GM18868 (cell line): ENCODE results near the gene MACROH2A1.

Experiments used
- ATAC-seq: cut with Tn5 transposase; IDR thresholded peaks from one replicate; pipeline ENCODE4 v1.9.1; 2021; ENCODE audit warnings: mild to moderate bottlenecking, moderate library complexity; ENCODE audit not compliant: unreplicated experiment

The MACROH2A1 gene

DNA sequence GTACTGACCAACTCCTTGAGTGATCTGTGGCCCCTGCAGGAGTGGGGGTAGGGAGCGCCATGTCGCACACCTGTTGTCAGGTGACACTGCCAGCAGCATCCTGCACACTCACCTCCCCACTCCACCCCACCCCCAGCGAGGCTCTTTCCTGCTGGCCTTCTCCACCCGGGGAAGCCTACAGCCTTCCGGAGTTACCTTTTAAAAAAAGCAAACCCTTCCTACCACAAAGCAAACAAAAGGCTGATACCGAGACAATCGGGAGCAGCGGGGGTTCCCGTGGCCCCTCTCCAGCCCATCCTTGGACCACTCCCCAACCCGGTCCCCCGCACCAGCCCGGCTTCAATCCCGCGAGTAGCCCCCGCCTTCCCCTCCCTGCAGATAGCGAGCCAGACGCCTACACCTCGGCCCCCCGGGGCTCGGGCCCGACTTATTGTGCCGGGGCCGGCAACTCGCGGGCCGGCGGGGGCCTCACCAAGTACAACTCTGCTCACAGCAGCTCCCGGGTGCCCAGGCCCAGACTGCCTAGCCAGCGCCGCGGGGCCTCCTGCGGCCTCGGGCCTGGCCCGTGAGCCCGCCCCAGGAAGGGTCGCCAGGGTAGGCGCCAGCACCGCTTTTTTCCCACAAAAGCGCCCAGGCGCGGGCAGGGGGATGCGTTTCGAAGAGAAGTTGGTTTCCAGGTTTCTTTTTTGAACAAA, 724 bp downstream of the MACROH2A1 start:
- ATAC-seq, result peak; percentile 30

- no peak for ATAC-seq
Measured at GRCh38 chr5:135397084-135397483, 1.9 kb downstream of the MACROH2A1 start.

DNA sequence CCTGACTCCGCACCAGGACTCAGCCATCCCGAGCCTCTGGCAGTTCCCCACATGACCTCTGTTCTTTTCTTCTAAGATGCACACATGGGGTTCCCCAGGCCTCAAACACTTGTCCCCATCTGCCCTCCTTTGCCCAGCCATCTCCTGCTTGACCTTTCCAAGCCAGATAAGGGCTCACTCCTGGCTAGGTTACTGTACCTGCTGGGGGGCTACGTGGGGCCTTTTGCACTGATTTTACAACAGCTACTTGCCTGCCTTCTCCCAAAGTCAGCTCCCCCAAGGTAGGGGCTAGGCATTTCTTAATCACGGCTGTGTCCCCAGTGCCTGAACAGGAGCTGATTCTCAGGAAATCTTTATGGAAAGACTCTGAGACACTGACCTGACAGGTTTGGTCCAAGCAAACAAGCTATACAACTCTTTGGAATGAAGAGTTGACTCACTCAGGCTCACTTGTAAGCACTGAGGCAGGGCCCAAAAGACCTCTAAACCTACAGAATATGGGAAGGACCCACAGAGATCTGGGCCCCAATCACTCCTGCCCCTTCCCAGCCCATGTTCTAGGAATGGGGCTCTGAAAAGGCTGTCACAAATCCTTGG, 2.5 kb downstream of the MACROH2A1 start:
- ATAC-seq, result no peak

DNA sequence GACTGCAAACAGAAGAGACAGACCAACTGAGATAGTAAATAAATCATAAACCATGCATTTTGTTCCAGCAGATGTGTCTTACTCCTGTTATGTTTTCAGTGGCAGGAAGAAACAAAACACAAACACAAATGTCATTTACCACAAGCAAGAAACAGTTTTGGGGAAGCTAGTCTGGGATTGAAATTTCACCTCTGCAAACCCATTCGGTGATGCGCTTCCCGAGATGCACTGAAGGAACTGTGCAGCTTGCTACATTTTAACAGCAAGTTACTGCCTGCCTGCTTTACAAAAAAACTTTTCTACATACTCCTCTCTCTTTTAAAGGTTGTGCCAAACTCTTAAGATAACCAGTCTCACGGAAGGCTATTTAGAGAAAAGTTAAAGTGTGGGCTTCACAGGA, 3.2 kb downstream of the MACROH2A1 start:
- ATAC-seq, result no peak

DNA sequence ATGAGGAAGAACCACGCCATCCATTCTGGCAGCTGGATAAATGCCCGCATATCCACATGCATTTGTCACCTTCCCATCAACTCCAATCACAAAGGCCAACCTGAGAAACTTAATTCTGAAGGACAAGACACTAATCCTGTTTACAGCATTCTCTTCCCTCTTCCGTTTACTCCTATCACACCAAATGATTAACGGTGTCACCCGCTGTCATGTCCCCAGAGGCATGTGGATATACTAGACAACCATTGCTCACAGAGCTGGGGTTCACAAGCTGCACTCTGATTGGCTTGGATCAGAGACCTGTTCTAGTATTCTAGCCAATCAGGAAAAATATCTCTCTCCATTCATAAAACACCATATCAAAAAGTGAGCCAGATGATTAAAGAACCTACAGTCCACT, 3.6 kb downstream of the MACROH2A1 start:
- no peak for ATAC-seq

DNA sequence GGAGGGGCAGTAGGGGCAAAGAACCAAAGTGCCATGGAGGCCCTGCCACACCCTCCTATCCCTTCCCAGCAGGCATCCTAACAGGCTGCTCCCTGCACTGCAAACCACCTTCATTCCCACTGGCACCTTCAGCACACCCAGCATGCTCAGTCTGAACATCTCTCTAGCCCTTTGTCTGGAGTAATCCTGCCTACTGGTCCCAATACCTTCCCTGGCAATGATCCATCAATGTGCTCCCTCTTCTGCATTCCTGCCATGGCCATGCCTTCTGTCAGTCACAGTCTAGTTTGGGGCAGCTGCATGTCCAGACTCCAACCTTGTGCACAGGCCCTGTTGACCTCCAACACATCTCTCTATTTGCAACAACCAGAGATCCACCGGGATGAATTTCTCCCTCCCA, 4.9 kb downstream of the MACROH2A1 start:
- ATAC-seq, result no peak

GRCh38 chr5:135393691-135394090, 5.3 kb downstream of the MACROH2A1 start:
- ATAC-seq, result no peak

GRCh38 chr5:135393229-135393628, 5.8 kb downstream of the MACROH2A1 start:
- peak; percentile 34 for ATAC-seq

DNA sequence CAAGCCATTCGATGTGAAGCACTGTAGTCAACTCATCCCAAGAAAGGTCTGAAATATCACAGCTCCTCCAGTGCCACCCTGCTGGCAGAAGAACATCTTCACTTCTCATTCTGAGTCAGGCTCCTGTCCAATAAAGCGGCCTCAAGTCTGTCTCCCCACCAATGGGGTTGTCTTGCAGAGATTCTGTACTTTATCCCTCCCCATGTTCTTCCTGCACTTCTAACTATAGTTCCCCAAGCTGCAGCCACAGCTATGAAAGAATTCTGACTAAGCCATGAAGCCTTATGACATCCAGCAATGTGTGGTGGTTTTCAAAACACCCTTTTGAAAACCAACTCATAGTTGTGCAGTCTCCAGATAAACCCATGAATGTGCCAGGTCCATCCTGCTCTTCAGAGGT, 6.8 kb downstream of the MACROH2A1 start:
- ATAC-seq, result peak; percentile 56

DNA sequence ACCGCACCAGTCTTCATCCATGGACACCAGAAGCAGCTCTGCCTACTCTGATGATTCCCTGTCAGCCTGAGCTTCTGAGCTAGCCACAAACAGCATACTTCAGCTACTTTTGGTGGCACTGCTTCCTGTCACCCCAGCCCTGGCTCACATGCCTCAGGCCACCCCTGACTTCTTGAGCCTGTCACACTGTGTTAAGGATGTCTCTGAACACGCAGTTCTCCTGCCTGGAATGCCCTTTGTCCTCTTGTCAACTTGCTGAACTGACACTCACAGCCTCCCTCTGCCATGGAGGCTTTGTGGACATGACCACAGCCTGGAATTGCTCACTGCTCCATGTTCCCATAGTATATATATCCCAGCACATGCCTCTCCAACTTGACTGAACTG, 7.2 kb downstream of the MACROH2A1 start:
- ATAC-seq, result no peak

- no peak for ATAC-seq
Measured at GRCh38 chr5:135391116-135391868, 7.7 kb downstream of the MACROH2A1 start.

DNA sequence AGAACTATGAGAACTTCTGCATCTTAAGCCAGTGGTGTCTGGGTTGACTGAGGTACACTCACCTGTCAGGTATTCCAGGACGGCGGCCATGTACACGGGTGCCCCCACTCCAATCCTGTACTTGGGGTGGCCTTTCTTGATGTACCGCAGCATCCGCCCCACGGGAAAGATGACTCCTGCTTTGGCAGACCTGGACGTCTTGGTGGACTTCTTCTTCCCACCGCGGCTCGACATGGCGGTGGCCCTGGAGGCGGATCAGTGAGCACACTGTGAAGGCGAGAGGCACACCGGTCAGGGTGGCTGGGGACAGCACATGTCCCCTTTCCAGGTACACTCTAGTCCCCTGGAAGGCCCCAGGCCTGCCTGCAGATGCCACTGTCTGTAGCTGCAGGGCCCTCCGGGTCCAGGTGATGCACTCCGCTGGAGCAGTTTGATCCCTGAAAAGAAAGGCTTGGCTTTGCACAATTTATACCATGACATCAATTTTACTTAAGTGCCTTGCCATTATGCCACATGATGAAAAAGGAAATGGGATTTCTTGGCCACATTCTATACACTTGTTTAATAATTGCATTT, 10.1 kb downstream of the MACROH2A1 start:
- no peak for ATAC-seq

GRCh38 chr5:135387629-135387960, 11.4 kb downstream of the MACROH2A1 start:
- ATAC-seq, result no peak

- ATAC-seq, result no peak
Measured at GRCh38 chr5:135386886-135387628, 12.0 kb downstream of the MACROH2A1 start.

DNA sequence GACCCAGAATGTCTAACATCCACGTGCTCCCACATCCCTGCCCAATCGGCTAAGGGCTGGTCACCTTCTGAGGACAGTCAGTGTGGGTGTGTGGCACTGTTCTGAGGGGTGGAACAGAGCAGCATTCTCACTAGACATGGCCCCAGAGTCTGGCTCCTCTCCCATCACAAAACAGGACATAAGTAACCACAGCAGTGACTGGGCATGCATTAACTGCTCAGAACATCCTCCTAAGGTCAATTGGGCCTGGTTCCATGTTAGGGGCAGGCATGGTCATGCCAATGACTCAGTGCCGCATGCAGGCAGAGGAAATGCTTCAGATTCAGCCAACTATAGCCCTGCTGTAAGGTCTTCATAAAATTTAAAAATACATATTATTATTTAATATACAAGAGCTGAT, 12.9 kb downstream of the MACROH2A1 start:
- ATAC-seq, result no peak

DNA sequence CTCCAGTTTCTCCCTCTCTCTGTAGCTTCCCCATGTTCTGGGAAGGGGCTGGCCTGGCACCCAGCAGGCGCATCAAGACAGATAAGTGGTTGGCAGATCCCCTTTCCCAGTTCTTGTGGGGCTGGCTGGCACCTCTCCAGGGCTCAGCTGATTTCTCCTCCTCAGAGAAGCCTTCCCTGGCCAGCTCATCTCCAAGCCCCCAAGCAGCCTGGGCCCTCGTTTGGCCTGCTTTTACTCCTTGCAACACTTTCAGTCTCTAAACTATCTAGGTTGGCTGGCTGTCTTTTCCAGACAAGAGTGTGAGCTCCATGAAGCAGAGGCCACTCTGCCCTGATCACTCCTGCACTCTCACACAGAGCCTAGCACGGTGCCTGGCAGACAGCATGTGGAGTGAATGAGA, 13.5 kb downstream of the MACROH2A1 start:
- ATAC-seq, result no peak

DNA sequence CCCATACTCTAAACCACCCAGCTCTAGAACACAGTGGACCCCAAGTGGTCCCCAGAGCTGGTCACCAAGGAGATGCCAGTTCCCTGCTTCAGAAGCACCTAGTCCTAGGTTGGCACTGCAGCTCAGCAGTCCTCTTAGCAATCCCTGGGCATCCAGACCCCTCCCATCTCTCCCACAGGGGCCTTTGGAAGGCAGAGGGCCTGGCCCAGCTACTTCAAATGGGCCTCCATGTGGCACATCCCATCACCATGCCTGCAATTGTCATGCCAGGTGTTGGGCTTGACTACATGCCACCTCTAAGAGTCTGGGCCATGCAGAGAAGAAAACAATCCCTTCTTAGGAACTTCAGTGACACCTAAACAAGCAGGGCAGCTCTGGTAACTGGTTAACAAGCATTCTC, 14.1 kb downstream of the MACROH2A1 start:
- no peak for ATAC-seq

DNA sequence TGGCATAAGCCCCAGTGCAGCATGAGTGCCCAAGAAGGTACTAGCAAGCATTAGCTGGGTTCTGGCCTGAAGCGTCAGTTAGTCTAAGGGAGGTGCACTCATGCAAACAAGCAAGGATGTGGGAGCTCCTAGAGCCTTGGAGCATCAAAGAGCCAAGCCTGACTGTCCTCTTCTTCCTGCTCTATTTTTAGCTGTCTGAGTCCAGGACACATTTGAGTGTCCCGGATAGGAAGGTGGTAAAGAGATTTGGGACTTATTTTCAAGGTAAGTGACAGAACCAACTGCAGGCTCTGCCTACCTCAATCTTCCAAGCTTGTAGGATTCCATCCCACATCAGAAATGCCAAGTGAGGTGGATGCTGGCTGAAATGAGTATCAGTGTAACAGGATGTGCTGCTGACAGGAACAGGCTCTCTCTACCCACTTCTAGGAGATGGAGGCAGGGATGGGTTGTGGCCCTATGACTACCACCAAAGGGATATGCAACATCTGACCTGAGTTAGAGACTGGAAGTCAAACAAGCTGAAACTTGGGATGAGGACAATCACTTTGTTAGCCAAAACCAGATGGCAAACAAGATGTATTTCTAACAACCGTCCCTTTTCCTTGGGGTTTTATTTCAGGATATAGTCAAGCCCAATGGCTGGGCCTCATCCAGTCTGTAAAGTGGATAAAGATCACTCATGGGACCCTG, 15.1 kb downstream of the MACROH2A1 start:
- no peak for ATAC-seq

DNA sequence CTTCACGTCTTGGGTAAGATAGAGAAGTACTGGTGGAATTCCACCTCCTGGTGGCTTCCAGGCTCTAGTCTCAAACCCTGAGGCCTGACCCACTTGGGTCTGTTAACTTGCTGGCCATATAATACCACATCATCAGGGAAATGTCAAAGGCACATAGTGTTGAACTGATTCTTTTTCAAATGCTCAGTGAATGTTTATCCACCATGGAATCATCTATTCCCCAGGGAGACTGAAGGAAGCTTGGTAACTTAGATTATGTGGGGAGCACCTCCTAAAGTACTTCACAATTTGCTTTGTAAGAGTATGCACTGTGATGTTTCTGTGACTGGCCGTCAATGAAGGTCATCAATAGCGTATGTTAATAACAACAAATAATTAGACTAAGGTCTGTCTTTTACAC, 16.1 kb downstream of the MACROH2A1 start:
- ATAC-seq, result no peak

- ATAC-seq, result no peak
Measured at GRCh38 chr5:135382106-135382790, 16.8 kb downstream of the MACROH2A1 start.
